Measurements from ENCODE around the gene ZNF511.

Gene ZNF511

DNA sequence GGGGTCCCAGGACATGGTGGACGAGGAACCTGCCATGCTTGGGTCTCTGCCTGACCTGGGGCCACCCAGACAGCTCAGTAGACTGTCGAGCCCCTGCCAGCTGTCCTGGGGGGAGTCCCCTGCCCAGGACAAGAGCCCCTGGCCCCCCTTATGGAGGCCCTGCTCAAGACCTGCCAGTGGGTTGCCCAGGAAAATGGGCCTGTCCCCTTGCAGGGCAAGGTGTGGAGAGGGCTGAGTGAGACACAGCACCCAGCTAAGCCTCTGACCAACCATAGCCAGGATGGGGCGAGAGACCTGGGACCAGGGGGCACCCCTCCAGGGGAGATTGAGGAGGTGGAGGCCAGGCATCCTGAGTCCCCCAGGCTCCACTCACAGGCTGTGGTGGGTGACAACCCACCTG, 47.3 kb downstream of the ZNF511 start:
- DNase-seq: no peak

DNA sequence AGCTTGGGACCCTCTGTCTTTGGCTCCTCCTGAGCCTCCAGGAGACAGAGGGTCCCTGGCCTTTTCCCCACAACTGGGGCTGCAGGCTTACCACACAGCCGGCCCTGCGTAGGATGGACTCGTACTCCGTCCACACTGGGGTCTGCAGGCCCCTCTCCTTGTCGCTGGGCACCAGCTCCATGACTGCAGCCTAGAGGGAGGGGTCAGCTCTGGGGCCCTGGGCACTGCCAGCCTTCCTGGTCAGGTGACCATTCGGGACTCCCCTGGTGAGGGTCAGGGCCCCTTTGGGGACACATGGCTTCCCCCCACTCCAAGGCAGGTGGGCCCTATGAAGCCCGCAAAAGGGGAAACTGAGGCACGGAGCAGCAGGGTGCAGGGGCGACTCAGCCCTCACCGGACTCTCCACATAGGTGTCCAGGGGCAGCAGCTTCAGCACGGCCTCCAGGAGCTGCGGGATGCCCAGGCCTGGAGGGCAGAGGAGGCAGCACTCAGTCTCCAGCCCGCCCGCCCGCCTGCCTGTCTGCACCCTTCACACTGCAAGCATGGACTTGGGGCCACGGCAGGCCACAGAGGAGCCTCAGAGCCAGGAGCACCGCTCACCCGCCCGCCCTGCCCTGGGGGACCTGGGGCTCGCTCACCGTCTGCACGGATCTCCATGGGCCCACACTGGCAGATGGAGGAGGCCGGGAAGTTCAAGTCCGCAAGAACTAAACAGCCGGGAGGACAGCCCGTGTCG, 48.0 kb downstream of the ZNF511 start:
- DNase-seq: no peak

DNA sequence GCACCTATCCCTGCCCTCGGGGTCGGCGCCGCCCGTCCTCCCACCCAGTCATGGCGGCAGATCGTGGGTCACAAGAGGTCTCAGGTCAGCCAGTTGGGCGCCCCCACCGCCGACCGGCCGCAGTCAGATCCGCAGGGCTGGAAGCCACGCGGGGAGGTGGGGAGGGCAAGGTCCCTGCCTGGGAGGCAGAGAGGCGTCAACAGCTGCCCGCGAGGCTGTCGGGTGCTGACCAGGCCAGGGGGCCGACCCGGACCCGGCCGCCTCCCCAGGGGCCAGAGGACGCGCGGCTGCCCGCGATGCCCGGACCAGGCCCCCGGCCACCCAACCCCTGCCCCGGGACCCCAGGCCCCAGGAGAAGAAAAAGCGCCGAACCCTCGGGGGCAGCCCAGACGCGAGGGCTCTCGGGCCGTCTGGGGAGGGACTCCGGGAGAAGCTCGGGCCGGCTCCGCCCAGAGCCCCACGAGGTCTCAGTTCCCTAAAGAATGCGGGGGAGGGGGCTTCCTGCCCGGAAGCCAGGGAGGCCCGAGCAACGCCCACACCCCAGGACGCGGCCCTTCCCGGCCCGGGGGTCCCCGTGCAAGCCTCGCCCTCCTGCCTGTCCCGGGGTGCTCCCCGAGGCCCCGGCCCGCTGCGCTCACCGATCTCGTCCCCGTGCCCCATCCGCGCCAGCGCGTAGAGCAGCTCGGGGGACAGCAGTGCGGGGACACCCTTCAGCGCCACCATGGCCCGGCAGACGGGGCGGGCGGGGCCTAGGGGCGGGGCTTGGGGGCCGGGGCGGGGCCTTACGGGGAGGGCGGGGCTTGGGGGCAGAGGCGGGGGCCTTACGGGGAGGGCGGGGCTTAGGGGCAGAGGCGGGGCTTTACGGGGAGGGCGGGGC, 48.8 kb downstream of the ZNF511 start, which contains the start of gene FUOM:
TSS of gene FUOM (minus strand) at position 735 of the 877 bp plus-strand sequence. CDS start at position 723, 12 bp downstream.
- peak; percentile 75 to 80 for DNase-seq

DNA sequence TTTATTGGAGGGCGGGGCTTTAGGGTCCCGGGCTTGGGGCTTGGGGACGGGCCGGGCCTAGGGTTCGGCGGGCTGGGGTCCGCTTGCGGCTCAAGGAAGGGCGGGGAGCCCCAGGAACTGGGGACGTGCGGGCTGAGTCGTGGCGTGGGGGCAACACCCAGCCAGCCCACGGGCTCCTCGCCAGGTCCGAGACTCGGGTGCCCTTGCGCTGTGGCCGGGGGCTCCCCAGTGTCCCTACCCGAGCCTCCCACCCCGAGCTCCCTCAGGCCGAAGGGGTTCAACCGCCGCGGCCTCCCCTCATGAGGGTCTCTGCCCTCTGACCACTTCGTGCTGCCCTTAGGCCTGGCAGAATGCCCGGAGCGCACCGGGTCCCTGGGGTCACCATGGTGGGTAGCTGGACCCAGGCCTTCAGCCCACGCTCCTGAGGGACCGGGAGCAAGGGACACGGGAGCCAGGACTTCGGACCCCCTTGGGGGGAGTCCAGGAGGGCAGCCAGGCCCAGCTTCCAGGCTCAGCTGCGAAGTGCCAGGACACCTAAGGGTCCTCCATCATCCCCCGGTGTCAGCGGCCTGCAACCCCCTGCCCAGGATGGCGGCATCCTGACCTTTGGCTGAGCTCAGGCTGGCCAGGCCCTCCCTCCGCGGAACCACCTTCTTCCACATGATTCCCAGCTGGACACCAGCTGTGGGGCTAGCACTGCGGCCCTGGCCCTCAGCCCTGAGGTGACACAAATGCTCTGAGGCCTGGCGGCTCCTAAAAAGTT, 49.6 kb downstream of the ZNF511 start:
- no peak for DNase-seq

DNA sequence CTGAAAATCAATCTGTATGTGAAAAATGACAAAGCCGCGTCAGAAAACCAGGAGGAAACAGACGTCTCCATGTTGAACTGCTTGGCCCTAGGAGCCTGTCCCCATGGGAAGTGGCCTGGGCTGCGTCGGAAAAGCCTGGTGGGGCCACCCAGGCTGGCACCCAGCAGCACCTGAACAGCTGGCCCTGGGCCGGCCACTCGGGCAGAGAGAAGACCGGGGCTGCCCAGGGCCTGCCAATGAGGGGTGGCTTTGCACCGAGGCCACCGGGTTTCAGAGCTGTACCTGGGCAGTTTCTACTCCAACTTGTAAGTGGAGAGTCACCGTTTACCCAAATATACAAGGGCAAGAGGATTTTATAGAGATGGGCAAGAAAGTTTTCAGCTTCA, 50.2 kb downstream of the ZNF511 start:
- DNase-seq: no peak

DNA sequence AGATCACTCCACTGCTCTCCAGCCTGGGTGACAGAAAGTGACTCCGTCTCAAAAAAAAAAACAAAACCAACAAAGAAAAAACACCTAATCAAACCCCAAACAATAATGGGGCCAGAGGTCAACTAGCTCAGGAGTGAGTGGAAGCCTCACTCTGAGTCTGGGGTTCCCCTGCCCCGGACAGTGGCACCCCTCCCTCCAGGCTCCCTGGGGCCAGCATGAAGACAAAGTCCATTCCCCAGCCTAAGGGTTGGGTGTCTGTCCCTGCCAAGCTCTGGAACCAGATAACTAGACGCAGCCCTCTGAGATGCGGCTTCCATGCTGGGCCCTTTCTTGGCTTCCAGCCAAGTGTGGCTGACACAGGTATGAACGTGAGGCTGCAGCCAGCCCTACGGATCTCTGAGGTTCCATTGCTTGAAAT, 50.8 kb downstream of the ZNF511 start:
- no peak for DNase-seq

DNA sequence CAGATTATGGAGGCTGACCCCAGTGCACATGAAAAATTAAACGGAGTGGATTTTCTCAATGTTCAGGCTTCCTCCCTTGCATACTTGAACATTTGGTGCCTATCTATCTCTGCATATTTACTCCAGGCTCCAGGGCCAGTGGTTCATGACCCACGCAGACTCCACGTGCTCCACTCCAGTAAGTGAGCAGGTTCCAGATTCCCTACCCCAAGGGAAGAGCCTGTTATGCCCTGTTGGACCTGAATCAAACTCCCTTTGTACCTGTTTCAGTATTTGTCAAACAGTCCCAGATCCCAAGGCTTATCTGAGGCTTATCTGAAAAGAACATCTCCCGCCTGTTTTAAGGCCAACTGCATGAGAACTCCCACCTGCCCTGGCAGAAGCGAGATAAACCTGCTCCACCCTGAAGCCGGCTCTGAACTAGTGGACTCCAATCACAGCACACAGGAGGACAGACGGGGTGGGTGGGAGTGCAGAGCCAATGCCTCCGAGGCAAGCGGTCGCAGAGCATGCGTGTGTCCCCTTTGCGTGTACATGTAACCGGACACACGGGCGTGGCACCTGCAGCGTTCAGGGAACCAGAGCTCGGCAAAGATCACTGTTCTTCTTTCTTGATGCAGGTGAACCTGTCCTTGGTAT, 51.4 kb downstream of the ZNF511 start:
- no peak for DNase-seq

DNA sequence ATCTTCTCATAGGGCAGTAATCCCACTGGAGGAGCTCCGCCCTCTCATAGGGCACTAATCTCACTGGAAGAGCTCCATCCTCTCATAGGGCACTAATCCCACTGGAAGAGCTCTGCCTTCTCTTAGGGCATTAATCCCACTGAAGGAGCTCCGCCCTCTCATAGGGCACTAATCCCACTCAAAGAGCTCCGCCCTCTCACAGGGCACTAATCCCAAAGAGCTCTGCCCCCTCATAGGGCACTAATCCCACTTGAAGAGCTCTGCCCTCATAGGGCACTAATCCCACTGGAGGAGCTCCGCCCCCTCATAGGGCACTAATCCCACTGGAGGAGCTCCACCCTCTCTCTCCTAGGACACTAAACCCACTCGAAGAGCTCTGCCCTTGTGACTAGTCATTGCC, 52.5 kb downstream of the ZNF511 start:
- DNase-seq: no peak

DNA sequence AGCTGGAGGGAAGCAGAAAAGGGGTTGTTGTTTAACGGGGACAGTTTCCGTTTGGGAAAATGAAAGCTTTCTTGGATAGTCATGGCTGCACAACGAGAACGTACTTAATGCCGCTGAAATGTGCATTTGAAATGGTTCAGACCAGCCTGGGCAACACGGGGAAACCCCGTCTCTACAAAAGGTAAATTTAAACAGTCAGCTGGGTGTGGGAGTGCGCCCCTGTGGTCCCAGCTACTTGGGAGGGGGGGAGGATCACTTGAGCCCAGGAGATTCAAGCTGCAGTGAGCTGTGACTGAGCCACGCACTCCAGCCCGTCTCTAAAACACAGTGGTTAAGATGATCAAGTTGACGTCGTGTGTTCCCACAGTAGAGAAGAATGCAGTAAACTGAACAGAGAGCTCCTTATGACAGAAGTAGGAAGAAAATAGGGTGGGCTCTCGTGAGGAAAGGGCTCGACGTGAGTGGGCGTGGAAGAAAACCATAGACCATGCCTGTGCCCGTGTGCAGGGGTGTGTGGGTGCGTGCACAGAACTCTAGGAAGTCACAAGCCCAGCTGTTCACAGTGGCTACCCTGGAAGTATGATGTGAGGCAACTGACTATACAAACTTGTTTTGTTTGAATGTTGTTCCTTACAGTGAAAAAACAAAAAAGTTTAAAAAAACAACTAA, 53.2 kb downstream of the ZNF511 start:
- no peak for DNase-seq

All from activated CD4-positive, alpha-beta T cell treated with anti-CD3 and anti-CD28 coated beads, Interleukin-2, amount 50 U/mL, for 48 hours (primary cell).